Neuronal stem cell (in vitro differentiated cells): ENCODE data around the gene PTDSS2.

Experiments
- DNase-seq: peaks from one replicate; pipeline ENCODE4 v3.0.0-alpha.2; 2013; ENCODE audit warnings: low spot score
- H2AFZ ChIP-seq: one replicate; pipeline ENCODE4 v1.6.1; 2013; ENCODE audit warnings: mild to moderate bottlenecking, low read length, inconsistent platforms
- H2AK5ac ChIP-seq: 2 replicates; pipeline ENCODE4 v1.6.1; 2013; ENCODE audit warnings: low read depth, mild to moderate bottlenecking, inconsistent platforms, low read length, moderate library complexity, mixed read lengths
- H2BK120ac ChIP-seq: 2 replicates; pipeline ENCODE4 v1.6.1; 2013; ENCODE audit warnings: low read depth, mild to moderate bottlenecking, inconsistent platforms, low read length, moderate library complexity, mixed read lengths
- H2BK12ac ChIP-seq: one replicate; pipeline ENCODE4 v1.6.1; 2013; ENCODE audit warnings: low read length, inconsistent platforms
- H2BK15ac ChIP-seq: 2 replicates; pipeline ENCODE4 v1.6.1; 2013; ENCODE audit warnings: mild to moderate bottlenecking, low read length, inconsistent platforms, mixed read lengths
- H2BK5ac ChIP-seq: one replicate; pipeline ENCODE4 v1.6.1; 2013; ENCODE audit warnings: inconsistent platforms, mild to moderate bottlenecking, low read length, moderate library complexity
- H3K14ac ChIP-seq: one replicate; pipeline ENCODE4 v1.6.1; 2013; ENCODE audit warnings: low read length, inconsistent platforms
- H3K18ac ChIP-seq: 2 replicates; pipeline ENCODE4 v1.6.1; 2013; ENCODE audit warnings: low read length, inconsistent platforms
- H3K23ac ChIP-seq: 2 replicates; pipeline ENCODE4 v1.6.1; 2013; ENCODE audit warnings: low read depth, mild to moderate bottlenecking, mixed read lengths, low read length, inconsistent platforms; ENCODE audit not compliant: poor library complexity
- H3K27ac ChIP-seq: replicated peaks from 3 replicates; pipeline ENCODE4 v1.5.1; 2013; ENCODE audit warnings: low read length, inconsistent platforms
- H3K27me3 ChIP-seq, 3 experiments: 2 replicates each; pipeline ENCODE4 v1.6.1; 2013; ENCODE audit warnings: low read length in 3 of 3, mild to moderate bottlenecking in 2 of 3, inconsistent platforms in 1 of 3, low read depth in 1 of 3, mixed read lengths in 1 of 3, moderate library complexity in 1 of 3; ENCODE audit not compliant: control insufficient read depth in 3 of 3, insufficient read depth in 3 of 3
- H3K36me3 ChIP-seq, 2 donors: replicated peaks in 1 of 2; 2 replicates each; pipeline ENCODE4 v1.6.1; 2013; ENCODE audit warnings: low read length in 2 of 2; ENCODE audit not compliant: control insufficient read depth in 2 of 2, insufficient read depth in 2 of 2
- H3K4ac ChIP-seq: 2 replicates; pipeline ENCODE4 v1.6.1; 2013; ENCODE audit warnings: inconsistent platforms, mild to moderate bottlenecking, low read length, moderate library complexity
- H3K4me1 ChIP-seq, 2 donors: 1 replicate in 1 of 2; 2 replicates in 1 of 2; pipeline ENCODE4 v1.6.1; 2013; ENCODE audit warnings: low read length in 2 of 2, low read depth in 1 of 2; ENCODE audit not compliant: control insufficient read depth in 2 of 2, insufficient read depth in 1 of 2
- H3K4me2 ChIP-seq: one replicate; pipeline ENCODE4 v1.6.1; 2013; ENCODE audit warnings: mild to moderate bottlenecking, low read length, inconsistent platforms; ENCODE audit not compliant: insufficient read depth, poor library complexity, severe bottlenecking
- H3K4me3 ChIP-seq, 2 donors: 2 replicates each; pipeline ENCODE4 v1.5.1; 2013; ENCODE audit warnings: low read length in 2 of 2, mild to moderate bottlenecking in 2 of 2, inconsistent platforms in 1 of 2, moderate library complexity in 1 of 2
- H3K79me1 ChIP-seq: one replicate; pipeline ENCODE4 v1.6.1; 2013; ENCODE audit warnings: low read depth, mild to moderate bottlenecking, inconsistent platforms, low read length, moderate library complexity
- H3K9ac ChIP-seq: one replicate; pipeline ENCODE4 v1.6.1; 2013; ENCODE audit warnings: mild to moderate bottlenecking, low read depth, low read length, inconsistent platforms; ENCODE audit not compliant: poor library complexity
- H3K9me3 ChIP-seq, 2 donors: replicated peaks in 1 of 2; 2 replicates each; pipeline versions ENCODE3 to v1.6.1; 2013; ENCODE audit warnings: low read length in 2 of 2, mild to moderate bottlenecking in 2 of 2, inconsistent platforms in 1 of 2, low read depth in 1 of 2, mixed read lengths in 1 of 2, moderate library complexity in 1 of 2; ENCODE audit not compliant: control insufficient read depth in 2 of 2, insufficient read depth in 1 of 2
- H4K8ac ChIP-seq: one replicate; pipeline ENCODE4 v1.6.1; 2013; ENCODE audit warnings: low read depth, mild to moderate bottlenecking, inconsistent platforms, low read length, moderate library complexity
- H4K91ac ChIP-seq: one replicate; pipeline ENCODE4 v1.6.1; 2013; ENCODE audit warnings: low read length, low read depth, mild to moderate bottlenecking, inconsistent platforms; ENCODE audit not compliant: poor library complexity
- WGBS, 2 donors: extraction: QIAGEN DNeasy Blood & Tissue Kit; methylation state at CpG; one replicate each; pipeline ENCODE4 v1.1.7; 2013; ENCODE audit warnings: missing lambda C conversion rate in 2 of 2, mixed read lengths in 1 of 2; ENCODE audit not compliant: insufficient read length in 2 of 2, insufficient replicate concordance in 1 of 2; ENCODE audit errors: extremely low coverage in 2 of 2; 5-methylcytosine and 5-hydroxymethylcytosine counted together

The PTDSS2 gene

GRCh38 chr11:419248-420005 lies 30.7 kb upstream of the PTDSS2 start:
- Histone ChIP-seq H2AK5ac (peak overlapping the region; percentile 75), H3K36me3 (no peaks in the 10 kb centered on the region), H3K4me1 (peaks cover 0 to 7% of the 10 kb centered on the region in 2 donors), H3K27ac (no peak overlapping the region), H3K9ac (no peak overlapping the region), H4K8ac (peak overlapping the region; percentile 48), H2BK15ac (peak overlapping the region; percentile 9), H3K4me3 (no peak overlapping the region), H3K4ac (no peak overlapping the region), H2BK12ac (no peak overlapping the region), H3K23ac (no peak overlapping the region), H3K4me2 (no peak overlapping the region), H2AFZ (no peak overlapping the region), H3K27me3 (peaks cover 15 to 60% (median 40%) of the 10 kb centered on the region in 3 experiments), H3K18ac (peak overlapping the region; percentile 48), H3K9me3 (peaks cover 0 to 3% of the 10 kb centered on the region in 2 donors), H3K79me1 (no peaks in the 10 kb centered on the region), H4K91ac (no peak overlapping the region), H2BK120ac (no peak overlapping the region), H3K14ac (peak overlapping the region; percentile 89), H2BK5ac (no peak overlapping the region)
- no peak for DNase-seq
- WGBS, 2 donors, result no CpG with 5 or more reads among the region's 20 CpGs

- H4K91ac ChIP-seq, result no peak overlapping the region
- H3K27me3 ChIP-seq, result peaks cover 15 to 55% (median 36%) of the 10 kb centered on the region in 3 experiments
- H3K18ac ChIP-seq, result peak overlapping the region; percentile 48
- peak overlapping the region; percentile 55 for H3K23ac ChIP-seq
- peaks cover 0 to 5% of the 10 kb centered on the region in 2 donors for H3K4me1 ChIP-seq
- H2BK12ac ChIP-seq, result no peak overlapping the region
- H3K4ac ChIP-seq, result no peak overlapping the region
- peak overlapping the region; percentile 75 for H2BK15ac ChIP-seq
- DNase-seq, result no peak
- no CpG with 5 or more reads among the region's 71 CpGs for WGBS, 2 donors
- H2BK120ac ChIP-seq, result no peak overlapping the region
- peak overlapping the region; percentile 75 for H2AK5ac ChIP-seq
- H3K36me3 ChIP-seq, result no peaks in the 10 kb centered on the region
- no peak overlapping the region for H2AFZ ChIP-seq
- H3K27ac ChIP-seq, result no peak overlapping the region
- no peak overlapping the region for H3K4me3 ChIP-seq
- H3K79me1 ChIP-seq, result no peaks in the 10 kb centered on the region
- no peak overlapping the region for H3K9ac ChIP-seq
- no peak overlapping the region for H2BK5ac ChIP-seq
- no peak overlapping the region for H3K4me2 ChIP-seq
- peak overlapping the region; percentile 89 for H3K14ac ChIP-seq
- H4K8ac ChIP-seq, result no peak overlapping the region
- H3K9me3 ChIP-seq, result peaks cover 0 to 2% of the 10 kb centered on the region in 2 donors
These were observed 29.8 kb upstream of the PTDSS2 start for GRCh38 chr11:420054-420910.

- Histone ChIP-seq H2BK5ac (no peak overlapping the region), H3K9me3 (peaks cover 0 to 2% of the 10 kb centered on the region in 2 donors), H2AK5ac (no peak overlapping the region), H3K27me3 (peaks cover 12 to 48% (median 30%) of the 10 kb centered on the region in 3 experiments), H3K4ac (no peak overlapping the region), H3K9ac (no peak overlapping the region), H3K36me3 (no peaks in the 10 kb centered on the region), H4K8ac (no peak overlapping the region), H3K4me3 (no peak overlapping the region), H3K14ac (peak overlapping the region; percentile 38), H3K23ac (no peak overlapping the region), H3K4me2 (no peak overlapping the region), H3K18ac (no peak overlapping the region), H3K4me1 (peaks cover 0 to 2% of the 10 kb centered on the region in 2 donors), H3K27ac (no peak overlapping the region), H2BK12ac (no peak overlapping the region), H2BK120ac (no peak overlapping the region), H3K79me1 (no peaks in the 10 kb centered on the region), H2AFZ (no peak overlapping the region), H4K91ac (no peak overlapping the region), H2BK15ac (peak overlapping the region; percentile 75)
- no CpG with 5 or more reads among the region's 21 CpGs for WGBS, 2 donors
- DNase-seq, result no peak
These were observed 29.2 kb upstream of the PTDSS2 start for GRCh38 chr11:420911-421321.

- Histone ChIP-seq H2AFZ (no peak overlapping the region), H3K27ac (no peak overlapping the region), H2BK15ac (no peak overlapping the region), H3K23ac (no peak overlapping the region), H3K4me2 (no peak overlapping the region), H3K4me1 (no peaks in the 10 kb centered on the region), H4K91ac (no peak overlapping the region), H3K4ac (no peak overlapping the region), H3K79me1 (no peaks in the 10 kb centered on the region), H3K36me3 (no peaks in the 10 kb centered on the region), H2BK120ac (no peak overlapping the region), H3K27me3 (peaks cover 2 to 35% (median 18%) of the 10 kb centered on the region in 3 experiments), H3K9ac (no peak overlapping the region), H2BK12ac (no peak overlapping the region), H2AK5ac (no peak overlapping the region), H3K4me3 (no peak overlapping the region), H3K9me3 (no peaks in the 10 kb centered on the region), H2BK5ac (no peak overlapping the region), H4K8ac (no peak overlapping the region), H3K14ac (no peak overlapping the region), H3K18ac (no peak overlapping the region)
- WGBS, 2 donors, result no CpG with 5 or more reads among the region's 10 CpGs
- DNase-seq, result no peak
These were observed 27.8 kb upstream of the PTDSS2 start for GRCh38 chr11:422249-422656.
